ENCODE data around the gene PHF19.

Gene PHF19

GRCh38 chr9:120875195-120875565, 1.8 kb downstream of the PHF19 start:
- Histone ChIP-seq H3K27ac (ENCODE audit: low read depth, low read length) (no peak overlapping the region), H3K27me3 (ENCODE audit: control insufficient read depth in 1 of 2, insufficient read depth in 2 of 2, low read length in 2 of 2) (no peaks in the 10 kb centered on the region), H3K9me3 (ENCODE audit: low read length) (no peaks in the 10 kb centered on the region), H3K36me3 (ENCODE audit: insufficient read depth, low read length) (no peaks in the 10 kb centered on the region), H3K4me1 (ENCODE audit: insufficient read depth, low read length) (peaks cover 6% of the 10 kb centered on the region), H3K9ac (ENCODE audit: low read length) (no peak overlapping the region), H3K4me3 (ENCODE audit: low read depth in 1 of 2, low read length in 2 of 2) (no peak overlapping the region)

GRCh38 chr9:120874226-120875194, 2.5 kb downstream of the PHF19 start:
- H3K4me3 ChIP-seq (ENCODE audit: low read depth in 1 of 2, low read length in 2 of 2), result no peak overlapping the region
- no peak overlapping the region for H3K9ac ChIP-seq (ENCODE audit: low read length)
- no peaks in the 10 kb centered on the region for H3K36me3 ChIP-seq (ENCODE audit: insufficient read depth, low read length)
- H3K27ac ChIP-seq (ENCODE audit: low read depth, low read length), result no peak overlapping the region
- peaks cover 6% of the 10 kb centered on the region for H3K4me1 ChIP-seq (ENCODE audit: insufficient read depth, low read length)
- no peaks in the 10 kb centered on the region for H3K9me3 ChIP-seq (ENCODE audit: low read length)
- no peaks in the 10 kb centered on the region for H3K27me3 ChIP-seq (ENCODE audit: control insufficient read depth in 1 of 2, insufficient read depth in 2 of 2, low read length in 2 of 2)

DNA sequence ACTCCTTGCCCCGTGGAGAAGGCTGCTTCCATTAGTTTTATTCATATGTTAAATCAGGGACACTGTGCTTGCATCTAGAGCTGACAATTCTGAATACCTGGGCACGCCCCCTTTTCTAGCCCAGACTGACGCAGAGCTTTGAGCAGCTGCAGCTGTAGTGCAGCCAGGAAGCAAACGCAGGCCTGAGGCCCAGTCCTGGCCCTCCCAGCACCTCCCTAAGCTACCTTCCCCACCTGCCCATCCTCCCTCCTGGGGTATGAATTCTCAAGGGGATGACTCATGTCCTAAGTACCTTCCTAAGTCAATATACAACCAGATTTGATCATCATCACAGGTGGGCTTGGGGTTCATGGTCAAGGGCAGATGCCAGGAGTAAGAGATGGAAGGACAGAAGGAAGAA, 3.5 kb downstream of the PHF19 start:
- no peak overlapping the region for H3K4me3 ChIP-seq (ENCODE audit: low read depth in 1 of 2, low read length in 2 of 2)
- no peaks in the 10 kb centered on the region for H3K27me3 ChIP-seq (ENCODE audit: control insufficient read depth in 1 of 2, insufficient read depth in 2 of 2, low read length in 2 of 2)
- H3K9ac ChIP-seq (ENCODE audit: low read length), result no peak overlapping the region
- H3K36me3 ChIP-seq (ENCODE audit: insufficient read depth, low read length), result no peaks in the 10 kb centered on the region
- H3K9me3 ChIP-seq (ENCODE audit: low read length), result no peaks in the 10 kb centered on the region
- H3K27ac ChIP-seq (ENCODE audit: low read depth, low read length), result no peak overlapping the region
- peaks cover 6% of the 10 kb centered on the region for H3K4me1 ChIP-seq (ENCODE audit: insufficient read depth, low read length)

DNA sequence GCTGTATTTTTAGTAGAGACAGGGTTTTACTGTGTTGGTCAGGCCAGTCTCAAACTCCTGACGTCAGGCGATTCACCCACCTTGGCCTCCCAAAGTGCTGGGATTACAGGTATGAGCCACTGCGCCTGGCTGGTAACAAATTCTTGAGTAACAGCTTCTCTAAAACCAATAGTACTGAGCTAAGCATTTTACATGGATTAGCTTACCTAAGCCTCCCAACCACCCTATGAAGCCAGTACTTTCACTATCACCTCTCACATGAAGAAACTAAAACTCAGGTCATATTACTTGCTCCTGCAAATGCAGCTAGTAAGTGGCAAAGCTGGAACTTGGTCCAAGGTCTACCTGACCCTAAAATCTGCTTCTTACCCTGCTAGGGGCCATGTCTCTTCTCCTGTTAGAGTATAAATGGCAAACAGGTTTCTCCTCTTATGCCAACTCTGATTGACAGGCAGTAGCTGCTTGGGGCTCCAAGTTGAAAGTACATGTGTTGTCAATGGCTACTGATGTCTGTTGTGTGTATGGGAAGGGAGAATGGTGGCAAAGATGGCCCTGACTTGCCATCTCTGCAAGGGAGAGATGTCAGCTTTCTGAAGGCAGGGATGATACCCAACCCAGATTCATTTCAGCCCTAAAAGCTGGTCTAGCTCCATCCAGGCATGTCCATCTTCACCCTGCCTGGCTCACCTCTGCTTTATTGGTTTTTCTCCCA, 4.0 kb downstream of the PHF19 start:
- Histone ChIP-seq H3K4me3 (ENCODE audit: low read depth in 1 of 2, low read length in 2 of 2) (no peak overlapping the region), H3K36me3 (ENCODE audit: insufficient read depth, low read length) (no peaks in the 10 kb centered on the region), H3K4me1 (ENCODE audit: insufficient read depth, low read length) (peaks cover 11% of the 10 kb centered on the region), H3K9ac (ENCODE audit: low read length) (no peak overlapping the region), H3K27me3 (ENCODE audit: control insufficient read depth in 1 of 2, insufficient read depth in 2 of 2, low read length in 2 of 2) (no peaks in the 10 kb centered on the region), H3K9me3 (ENCODE audit: low read length) (no peaks in the 10 kb centered on the region), H3K27ac (ENCODE audit: low read depth, low read length) (no peak overlapping the region)

DNA sequence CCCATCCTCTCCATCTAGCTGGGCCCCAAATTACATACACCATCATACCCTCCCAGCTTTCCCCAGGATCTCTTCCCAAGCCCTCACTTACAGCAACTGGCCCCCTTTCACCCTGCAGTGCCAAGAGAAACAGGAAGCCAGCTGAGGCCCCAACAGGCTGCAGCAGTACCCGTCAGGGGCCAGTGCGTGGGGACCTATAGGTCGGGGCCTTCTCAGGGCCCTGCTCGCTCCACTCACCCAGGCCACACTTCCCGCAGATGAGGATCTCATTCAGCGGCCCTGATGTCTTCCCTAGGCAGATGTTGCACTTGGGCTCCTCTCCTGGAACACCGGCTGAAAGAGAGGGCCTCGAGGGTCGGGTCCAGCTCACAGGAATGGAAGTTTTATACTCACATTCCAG, 6.8 kb downstream of the PHF19 start:
- Histone ChIP-seq H3K9ac (ENCODE audit: low read length) (no peak overlapping the region), H3K27me3 (ENCODE audit: control insufficient read depth in 1 of 2, insufficient read depth in 2 of 2, low read length in 2 of 2) (no peaks in the 10 kb centered on the region), H3K4me3 (ENCODE audit: low read depth in 1 of 2, low read length in 2 of 2) (no peak overlapping the region), H3K36me3 (ENCODE audit: insufficient read depth, low read length) (peaks cover 8% of the 10 kb centered on the region), H3K9me3 (ENCODE audit: low read length) (no peaks in the 10 kb centered on the region), H3K27ac (ENCODE audit: low read depth, low read length) (no peak overlapping the region), H3K4me1 (ENCODE audit: insufficient read depth, low read length) (peaks cover 7% of the 10 kb centered on the region)

- Histone ChIP-seq H3K9me3 (ENCODE audit: low read length) (no peaks in the 10 kb centered on the region), H3K4me3 (ENCODE audit: low read depth in 1 of 2, low read length in 2 of 2) (peak overlapping the region in 1 of 2 donors; percentile 59), H3K27me3 (ENCODE audit: control insufficient read depth in 1 of 2, insufficient read depth in 2 of 2, low read length in 2 of 2) (no peaks in the 10 kb centered on the region), H3K9ac (ENCODE audit: low read length) (no peak overlapping the region), H3K4me1 (ENCODE audit: insufficient read depth, low read length) (peaks cover 7% of the 10 kb centered on the region), H3K36me3 (ENCODE audit: insufficient read depth, low read length) (peaks cover 8% of the 10 kb centered on the region), H3K27ac (ENCODE audit: low read depth, low read length) (peak overlapping the region; percentile 79)
Observed at GRCh38 chr9:120869726-120870125, 7.3 kb downstream of the PHF19 start.

GRCh38 chr9:120869360-120869687, 7.7 kb downstream of the PHF19 start:
- H3K36me3 ChIP-seq (ENCODE audit: insufficient read depth, low read length), result peaks cover 8% of the 10 kb centered on the region
- H3K9me3 ChIP-seq (ENCODE audit: low read length), result no peaks in the 10 kb centered on the region
- H3K9ac ChIP-seq (ENCODE audit: low read length), result peak overlapping the region; percentile 22
- peaks cover 7% of the 10 kb centered on the region for H3K4me1 ChIP-seq (ENCODE audit: insufficient read depth, low read length)
- no peaks in the 10 kb centered on the region for H3K27me3 ChIP-seq (ENCODE audit: control insufficient read depth in 1 of 2, insufficient read depth in 2 of 2, low read length in 2 of 2)
- peak overlapping the region; percentile 59 to 82 for H3K4me3 ChIP-seq (ENCODE audit: low read depth in 1 of 2, low read length in 2 of 2)
- peak overlapping the region; percentile 79 for H3K27ac ChIP-seq (ENCODE audit: low read depth, low read length)

DNA sequence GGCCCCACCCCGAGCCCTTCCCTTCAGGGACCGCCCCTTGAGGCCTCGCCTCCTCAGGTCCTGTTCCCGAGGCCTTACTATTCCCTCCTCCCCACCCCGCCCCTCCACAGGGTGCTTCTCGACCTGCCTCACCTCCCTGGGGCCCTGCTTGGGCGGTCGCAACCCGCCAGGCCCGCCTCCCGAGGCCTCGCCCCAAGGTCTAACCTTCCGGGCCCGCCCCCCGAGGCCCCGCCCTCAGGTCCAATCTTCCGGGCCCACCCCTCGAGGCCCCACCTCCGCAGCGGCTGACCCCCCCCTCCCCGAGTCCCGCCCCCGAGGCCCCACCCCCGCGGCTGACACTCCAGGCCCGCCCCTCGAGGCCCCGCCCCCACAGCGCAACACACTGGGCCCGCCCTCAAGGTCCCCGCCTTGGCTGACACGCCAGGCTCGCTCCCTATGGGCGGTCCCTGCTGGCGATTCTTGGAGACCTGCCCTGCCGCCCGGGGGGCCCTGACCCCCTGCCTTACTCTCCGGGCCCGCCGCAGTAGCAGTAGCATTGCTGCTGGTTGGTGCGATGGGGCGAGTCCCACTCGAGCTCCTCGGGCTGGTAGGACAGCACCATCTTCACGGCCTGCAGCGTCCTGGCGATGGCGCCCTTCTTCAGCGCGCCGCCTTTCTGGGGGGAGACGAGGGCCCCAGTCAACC, 8.2 kb downstream of the PHF19 start:
- Histone ChIP-seq H3K4me3 (ENCODE audit: low read depth in 1 of 2, low read length in 2 of 2) (peak overlapping the region; percentile 59 to 82), H3K27ac (ENCODE audit: low read depth, low read length) (peak overlapping the region; percentile 79), H3K27me3 (ENCODE audit: control insufficient read depth in 1 of 2, insufficient read depth in 2 of 2, low read length in 2 of 2) (no peaks in the 10 kb centered on the region), H3K9ac (ENCODE audit: low read length) (peak overlapping the region; percentile 42), H3K4me1 (ENCODE audit: insufficient read depth, low read length) (peaks cover 7% of the 10 kb centered on the region), H3K9me3 (ENCODE audit: low read length) (no peaks in the 10 kb centered on the region), H3K36me3 (ENCODE audit: insufficient read depth, low read length) (peaks cover 13% of the 10 kb centered on the region)

- no peaks in the 10 kb centered on the region for H3K27me3 ChIP-seq (ENCODE audit: control insufficient read depth in 1 of 2, insufficient read depth in 2 of 2, low read length in 2 of 2)
- H3K4me3 ChIP-seq (ENCODE audit: low read depth in 1 of 2, low read length in 2 of 2), result peak overlapping the region; percentile 41 to 51
- peak overlapping the region; percentile 42 for H3K9ac ChIP-seq (ENCODE audit: low read length)
- peaks cover 7% of the 10 kb centered on the region for H3K4me1 ChIP-seq (ENCODE audit: insufficient read depth, low read length)
- H3K27ac ChIP-seq (ENCODE audit: low read depth, low read length), result peak overlapping the region; percentile 67
- no peaks in the 10 kb centered on the region for H3K9me3 ChIP-seq (ENCODE audit: low read length)
- H3K36me3 ChIP-seq (ENCODE audit: insufficient read depth, low read length), result peaks cover 18% of the 10 kb centered on the region
Observed at GRCh38 chr9:120868339-120868675, 8.7 kb downstream of the PHF19 start.

GRCh38 chr9:120867676-120868338, 9.2 kb downstream of the PHF19 start:
- H3K27ac ChIP-seq (ENCODE audit: low read depth, low read length), result peak overlapping the region; percentile 67
- H3K4me1 ChIP-seq (ENCODE audit: insufficient read depth, low read length), result peaks cover 7% of the 10 kb centered on the region
- H3K9ac ChIP-seq (ENCODE audit: low read length), result peak overlapping the region; percentile 42
- H3K27me3 ChIP-seq (ENCODE audit: control insufficient read depth in 1 of 2, insufficient read depth in 2 of 2, low read length in 2 of 2), result no peaks in the 10 kb centered on the region
- no peaks in the 10 kb centered on the region for H3K9me3 ChIP-seq (ENCODE audit: low read length)
- H3K4me3 ChIP-seq (ENCODE audit: low read depth in 1 of 2, low read length in 2 of 2), result peak overlapping the region in 1 of 2 donors; percentile 51
- H3K36me3 ChIP-seq (ENCODE audit: insufficient read depth, low read length), result peaks cover 23% of the 10 kb centered on the region

DNA sequence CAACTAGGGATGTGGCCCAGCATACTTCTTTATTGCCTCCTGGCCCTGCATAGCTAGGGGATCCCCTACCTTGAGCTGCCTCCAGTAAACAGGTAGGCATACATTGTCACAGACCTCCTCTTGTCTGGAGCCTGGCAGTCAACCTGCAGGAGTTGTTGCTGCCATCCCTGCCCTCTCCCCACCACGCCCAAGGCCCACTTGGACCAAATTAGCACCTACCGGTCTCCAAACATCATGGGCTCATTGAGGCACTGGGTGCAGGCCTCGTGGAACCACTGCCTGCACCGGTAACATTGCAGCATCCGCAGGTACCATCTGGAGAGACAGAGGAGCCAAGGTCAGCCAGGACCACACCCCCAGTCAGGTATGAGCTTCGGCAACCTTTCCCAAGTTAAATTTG, 10.3 kb downstream of the PHF19 start:
- no peak overlapping the region for H3K27ac ChIP-seq (ENCODE audit: low read depth, low read length)
- peaks cover 34% of the 10 kb centered on the region for H3K36me3 ChIP-seq (ENCODE audit: insufficient read depth, low read length)
- H3K9me3 ChIP-seq (ENCODE audit: low read length), result no peaks in the 10 kb centered on the region
- no peak overlapping the region for H3K9ac ChIP-seq (ENCODE audit: low read length)
- no peaks in the 10 kb centered on the region for H3K27me3 ChIP-seq (ENCODE audit: control insufficient read depth in 1 of 2, insufficient read depth in 2 of 2, low read length in 2 of 2)
- H3K4me1 ChIP-seq (ENCODE audit: insufficient read depth, low read length), result peaks cover 7% of the 10 kb centered on the region
- no peak overlapping the region for H3K4me3 ChIP-seq (ENCODE audit: low read depth in 1 of 2, low read length in 2 of 2)

Data from muscle layer of colon (tissue), 2 donors.